Measurements from ENCODE around the gene OLA1. TPM values are rescaled to one million over a fixed set of nuclear protein-coding genes. Genes with fewer than 3 reads are reported as not detected.

OLA1 gene
- polyA plus RNA-seq, 3 donors, result 24.9 to 72.3 (median 71.9) TPM

DNA sequence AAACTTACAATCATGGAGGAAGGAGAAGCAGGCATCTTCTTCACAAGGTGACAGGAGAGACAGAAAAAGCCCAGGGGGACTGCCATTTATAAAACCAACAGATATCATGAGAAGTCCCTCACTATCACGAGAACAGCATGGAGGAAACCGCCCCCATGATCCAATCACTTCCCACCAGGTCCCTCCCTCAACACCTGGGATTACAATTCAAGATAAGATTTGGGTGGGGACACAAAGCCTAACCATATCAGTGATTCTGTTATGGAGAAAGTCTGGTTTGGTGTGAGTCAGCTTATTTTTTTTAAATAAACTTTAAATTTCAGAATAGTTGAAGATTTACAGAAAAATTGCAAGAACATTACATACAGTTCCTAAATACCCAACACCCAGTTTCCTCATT lies 198.4 kb downstream of the OLA1 start:
- Histone ChIP-seq H3K4me3 (replicated peaks in 1 of 3; ENCODE audit: low read depth in 2 of 3, low read length in 3 of 3) (no peak overlapping the region), H3K27ac (ENCODE audit: low read depth in 1 of 2, low read length in 2 of 2) (no peak overlapping the region), H3K9ac (ENCODE audit: insufficient read depth, low read length, poor library complexity, severe bottlenecking) (no peak overlapping the region), H3K9me3 (replicated peaks in 1 of 2; ENCODE audit: control insufficient read depth in 1 of 2, insufficient read depth in 1 of 2, low read length in 2 of 2) (peaks cover 0 to 3% of the 10 kb centered on the region in 2 donors), H3K27me3 (ENCODE audit: control insufficient read depth in 2 of 2, insufficient read depth in 2 of 2, low read length in 2 of 2) (no peaks in the 10 kb centered on the region), H3K4me2 (replicated peaks; ENCODE audit: extremely low read depth, low read length, poor library complexity, severe bottlenecking) (no peak overlapping the region), H2AFZ (ENCODE audit: insufficient read depth, low read depth, low read length, poor library complexity, severe bottlenecking) (no peak overlapping the region), H4K20me1 (ENCODE audit: insufficient read depth, low read length) (no peaks in the 10 kb centered on the region), H3K79me2 (ENCODE audit: insufficient read depth, low read length) (no peaks in the 10 kb centered on the region), H3K4me1 (ENCODE audit: control insufficient read depth in 1 of 2, insufficient read depth in 2 of 2, low read length in 2 of 2) (peaks cover 0 to 4% of the 10 kb centered on the region in 2 donors), H3K36me3 (replicated peaks in 1 of 2; ENCODE audit: control insufficient read depth in 1 of 2, insufficient read depth in 2 of 2, low read length in 2 of 2) (no peaks in the 10 kb centered on the region)
- Mint-ChIP-seq H3K27ac (no peak overlapping the region), H3K9me3 (peaks cover 0 to 5% (median 0%) of the 10 kb centered on the region in 7 donors), H3K4me1 (peaks cover 8% of the 10 kb centered on the region), H3K36me3 (no peaks in the 10 kb centered on the region), H3K27me3 (ENCODE audit: low read depth in 3 of 3) (peaks cover 0 to 7% (median 0%) of the 10 kb centered on the region in 3 donors), H3K4me3 (no peak overlapping the region)
- no peak for DNase-seq
- TF ChIP-seq, protein P1, sequence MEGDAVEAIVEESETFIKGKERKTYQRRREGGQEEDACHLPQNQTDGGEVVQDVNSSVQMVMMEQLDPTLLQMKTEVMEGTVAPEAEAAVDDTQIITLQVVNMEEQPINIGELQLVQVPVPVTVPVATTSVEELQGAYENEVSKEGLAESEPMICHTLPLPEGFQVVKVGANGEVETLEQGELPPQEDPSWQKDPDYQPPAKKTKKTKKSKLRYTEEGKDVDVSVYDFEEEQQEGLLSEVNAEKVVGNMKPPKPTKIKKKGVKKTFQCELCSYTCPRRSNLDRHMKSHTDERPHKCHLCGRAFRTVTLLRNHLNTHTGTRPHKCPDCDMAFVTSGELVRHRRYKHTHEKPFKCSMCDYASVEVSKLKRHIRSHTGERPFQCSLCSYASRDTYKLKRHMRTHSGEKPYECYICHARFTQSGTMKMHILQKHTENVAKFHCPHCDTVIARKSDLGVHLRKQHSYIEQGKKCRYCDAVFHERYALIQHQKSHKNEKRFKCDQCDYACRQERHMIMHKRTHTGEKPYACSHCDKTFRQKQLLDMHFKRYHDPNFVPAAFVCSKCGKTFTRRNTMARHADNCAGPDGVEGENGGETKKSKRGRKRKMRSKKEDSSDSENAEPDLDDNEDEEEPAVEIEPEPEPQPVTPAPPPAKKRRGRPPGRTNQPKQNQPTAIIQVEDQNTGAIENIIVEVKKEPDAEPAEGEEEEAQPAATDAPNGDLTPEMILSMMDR (IDR thresholded peaks at IDR 0.05), result no peak
- no CpG with 5 or more reads among the region's 2 CpGs for WGBS (ENCODE audit: insufficient coverage)
- intact Hi-C loops (cut with micrococcal nuclease), result no loop called here

DNA sequence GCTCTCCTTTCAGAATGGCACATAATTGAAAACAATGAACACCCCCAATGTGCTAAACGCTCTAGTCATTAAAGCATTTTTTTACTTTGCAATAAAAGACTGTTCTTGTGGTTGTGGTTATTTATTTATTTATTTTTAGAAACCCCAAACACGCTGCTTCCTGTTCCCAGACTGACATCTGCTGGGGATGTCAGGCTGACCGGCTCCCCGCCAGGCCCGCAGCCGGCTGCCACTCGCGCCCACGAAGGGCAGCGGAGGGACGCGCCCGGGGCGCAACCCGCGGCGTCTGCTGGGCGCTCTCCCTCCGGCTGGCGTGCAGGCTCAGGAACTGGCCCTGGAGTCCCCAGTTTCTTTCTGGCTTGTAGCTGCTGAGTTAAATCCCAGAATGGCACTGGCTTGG lies 200.1 kb downstream of the OLA1 start:
- Mint-ChIP-seq H3K27me3 (ENCODE audit: low read depth in 3 of 3) (peaks cover 0 to 3% (median 0%) of the 10 kb centered on the region in 3 donors), H3K4me1 (peaks cover 16% of the 10 kb centered on the region), H3K36me3 (no peaks in the 10 kb centered on the region), H3K27ac (no peak overlapping the region), H3K4me3 (no peak overlapping the region), H3K9me3 (peaks cover 0 to 5% (median 0%) of the 10 kb centered on the region in 7 donors)
- Histone ChIP-seq H3K79me2 (ENCODE audit: insufficient read depth, low read length) (no peaks in the 10 kb centered on the region), H2AFZ (ENCODE audit: insufficient read depth, low read depth, low read length, poor library complexity, severe bottlenecking) (peak overlapping the region; percentile 37), H3K4me3 (replicated peaks in 1 of 3; ENCODE audit: low read depth in 2 of 3, low read length in 3 of 3) (no peak overlapping the region), H4K20me1 (ENCODE audit: insufficient read depth, low read length) (no peaks in the 10 kb centered on the region), H3K9ac (ENCODE audit: insufficient read depth, low read length, poor library complexity, severe bottlenecking) (no peak overlapping the region), H3K27me3 (ENCODE audit: control insufficient read depth in 2 of 2, insufficient read depth in 2 of 2, low read length in 2 of 2) (no peaks in the 10 kb centered on the region), H3K36me3 (replicated peaks in 1 of 2; ENCODE audit: control insufficient read depth in 1 of 2, insufficient read depth in 2 of 2, low read length in 2 of 2) (no peaks in the 10 kb centered on the region), H3K4me1 (ENCODE audit: control insufficient read depth in 1 of 2, insufficient read depth in 2 of 2, low read length in 2 of 2) (peaks cover 16 to 18% of the 10 kb centered on the region in 2 donors), H3K9me3 (replicated peaks in 1 of 2; ENCODE audit: control insufficient read depth in 1 of 2, insufficient read depth in 1 of 2, low read length in 2 of 2) (peaks cover 0 to 3% of the 10 kb centered on the region in 2 donors), H3K4me2 (replicated peaks; ENCODE audit: extremely low read depth, low read length, poor library complexity, severe bottlenecking) (no peak overlapping the region), H3K27ac (ENCODE audit: low read depth in 1 of 2, low read length in 2 of 2) (no peak overlapping the region)
- intact Hi-C loops (cut with micrococcal nuclease), result no loop called here
- TF ChIP-seq, protein P1 (IDR thresholded peaks at IDR 0.05), result peak; percentile 34
- WGBS (ENCODE audit: insufficient coverage), result 66% methylated on average over 19 of the region's 20 CpGs
- no peak for DNase-seq
